ENCODE results near the gene CALML3.

CALML3 gene

GRCh38 chr10:5493691-5494090 is 31.1 kb upstream of the CALML3 start:
- H3K36me3 ChIP-seq (ENCODE audit: control insufficient read depth, low read depth, low read length), result no peaks in the 10 kb centered on the region
- no peak overlapping the region for H3K4me3 ChIP-seq (ENCODE audit: low read length)
- no peak overlapping the region for H3K9ac ChIP-seq (ENCODE audit: low read length)
- H3K4me1 ChIP-seq (ENCODE audit: control insufficient read depth, low read depth, low read length), result no peaks in the 10 kb centered on the region
- H3K9me3 ChIP-seq (ENCODE audit: control insufficient read depth, low read depth, low read length), result no peaks in the 10 kb centered on the region
- no peak overlapping the region for H3K27ac ChIP-seq (ENCODE audit: low read length)
- H3K27me3 ChIP-seq (ENCODE audit: control insufficient read depth, insufficient read depth, low read length), result no peaks in the 10 kb centered on the region

GRCh38 chr10:5494611-5495010 is 30.1 kb upstream of the CALML3 start:
- no peaks in the 10 kb centered on the region for H3K27me3 ChIP-seq (ENCODE audit: control insufficient read depth, insufficient read depth, low read length)
- no peaks in the 10 kb centered on the region for H3K4me1 ChIP-seq (ENCODE audit: control insufficient read depth, low read depth, low read length)
- no peaks in the 10 kb centered on the region for H3K9me3 ChIP-seq (ENCODE audit: control insufficient read depth, low read depth, low read length)
- no peak overlapping the region for H3K27ac ChIP-seq (ENCODE audit: low read length)
- H3K9ac ChIP-seq (ENCODE audit: low read length), result no peak overlapping the region
- no peak overlapping the region for H3K4me3 ChIP-seq (ENCODE audit: low read length)
- H3K36me3 ChIP-seq (ENCODE audit: control insufficient read depth, low read depth, low read length), result no peaks in the 10 kb centered on the region

GRCh38 chr10:5496261-5497250 is 28.2 kb upstream of the CALML3 start:
- no peaks in the 10 kb centered on the region for H3K9me3 ChIP-seq (ENCODE audit: control insufficient read depth, low read depth, low read length)
- no peaks in the 10 kb centered on the region for H3K27me3 ChIP-seq (ENCODE audit: control insufficient read depth, insufficient read depth, low read length)
- no peaks in the 10 kb centered on the region for H3K36me3 ChIP-seq (ENCODE audit: control insufficient read depth, low read depth, low read length)
- no peak overlapping the region for H3K4me3 ChIP-seq (ENCODE audit: low read length)
- no peak overlapping the region for H3K27ac ChIP-seq (ENCODE audit: low read length)
- H3K4me1 ChIP-seq (ENCODE audit: control insufficient read depth, low read depth, low read length), result no peaks in the 10 kb centered on the region
- no peak overlapping the region for H3K9ac ChIP-seq (ENCODE audit: low read length)

- Histone ChIP-seq H3K9me3 (ENCODE audit: control insufficient read depth, low read depth, low read length) (no peaks in the 10 kb centered on the region), H3K4me3 (ENCODE audit: low read length) (no peak overlapping the region), H3K27ac (ENCODE audit: low read length) (no peak overlapping the region), H3K9ac (ENCODE audit: low read length) (no peak overlapping the region), H3K36me3 (ENCODE audit: control insufficient read depth, low read depth, low read length) (no peaks in the 10 kb centered on the region), H3K4me1 (ENCODE audit: control insufficient read depth, low read depth, low read length) (no peaks in the 10 kb centered on the region), H3K27me3 (ENCODE audit: control insufficient read depth, insufficient read depth, low read length) (no peaks in the 10 kb centered on the region)
These were observed 27.5 kb upstream of the CALML3 start for GRCh38 chr10:5497289-5497688.

GRCh38 chr10:5497948-5498730 is 26.6 kb upstream of the CALML3 start:
- Histone ChIP-seq H3K9ac (ENCODE audit: low read length) (no peak overlapping the region), H3K4me3 (ENCODE audit: low read length) (no peak overlapping the region), H3K27me3 (ENCODE audit: control insufficient read depth, insufficient read depth, low read length) (no peaks in the 10 kb centered on the region), H3K36me3 (ENCODE audit: control insufficient read depth, low read depth, low read length) (no peaks in the 10 kb centered on the region), H3K27ac (ENCODE audit: low read length) (no peak overlapping the region), H3K9me3 (ENCODE audit: control insufficient read depth, low read depth, low read length) (no peaks in the 10 kb centered on the region), H3K4me1 (ENCODE audit: control insufficient read depth, low read depth, low read length) (no peaks in the 10 kb centered on the region)

GRCh38 chr10:5498791-5499492 is 25.8 kb upstream of the CALML3 start:
- Histone ChIP-seq H3K36me3 (ENCODE audit: control insufficient read depth, low read depth, low read length) (no peaks in the 10 kb centered on the region), H3K9ac (ENCODE audit: low read length) (no peak overlapping the region), H3K4me1 (ENCODE audit: control insufficient read depth, low read depth, low read length) (no peaks in the 10 kb centered on the region), H3K27ac (ENCODE audit: low read length) (no peak overlapping the region), H3K9me3 (ENCODE audit: control insufficient read depth, low read depth, low read length) (no peaks in the 10 kb centered on the region), H3K27me3 (ENCODE audit: control insufficient read depth, insufficient read depth, low read length) (no peaks in the 10 kb centered on the region), H3K4me3 (ENCODE audit: low read length) (no peak overlapping the region)

- Histone ChIP-seq H3K9ac (ENCODE audit: low read length) (no peak within 1 kb of the TSS), H3K27ac (ENCODE audit: low read length) (no peak within 1 kb of the TSS), H3K4me1 (ENCODE audit: control insufficient read depth, low read depth, low read length) (no peaks in the 10 kb centered on the region), H3K9me3 (ENCODE audit: control insufficient read depth, low read depth, low read length) (no peaks in the 10 kb centered on the region), H3K4me3 (ENCODE audit: low read length) (no peak within 1 kb of the TSS), H3K36me3 (ENCODE audit: control insufficient read depth, low read depth, low read length) (no peaks in the 10 kb centered on the region), H3K27me3 (ENCODE audit: control insufficient read depth, insufficient read depth, low read length) (no peaks in the 10 kb centered on the region)
These were observed 25.1 kb upstream of the CALML3 start, which contains the start of gene CALML5 for GRCh38 chr10:5499493-5500140. Gene CALML5 (minus strand): TSS chr10:5499570. CDS start chr10:5499438, 132 bp downstream.

GRCh38 chr10:5500162-5500670 is 24.5 kb upstream of the CALML3 start:
- no peaks in the 10 kb centered on the region for H3K9me3 ChIP-seq (ENCODE audit: control insufficient read depth, low read depth, low read length)
- no peak overlapping the region for H3K4me3 ChIP-seq (ENCODE audit: low read length)
- no peak overlapping the region for H3K27ac ChIP-seq (ENCODE audit: low read length)
- no peaks in the 10 kb centered on the region for H3K4me1 ChIP-seq (ENCODE audit: control insufficient read depth, low read depth, low read length)
- no peaks in the 10 kb centered on the region for H3K27me3 ChIP-seq (ENCODE audit: control insufficient read depth, insufficient read depth, low read length)
- H3K9ac ChIP-seq (ENCODE audit: low read length), result no peak overlapping the region
- H3K36me3 ChIP-seq (ENCODE audit: control insufficient read depth, low read depth, low read length), result no peaks in the 10 kb centered on the region

GRCh38 chr10:5500910-5501309 is 23.9 kb upstream of the CALML3 start:
- no peaks in the 10 kb centered on the region for H3K27me3 ChIP-seq (ENCODE audit: control insufficient read depth, insufficient read depth, low read length)
- no peak overlapping the region for H3K4me3 ChIP-seq (ENCODE audit: low read length)
- H3K36me3 ChIP-seq (ENCODE audit: control insufficient read depth, low read depth, low read length), result no peaks in the 10 kb centered on the region
- H3K9ac ChIP-seq (ENCODE audit: low read length), result no peak overlapping the region
- no peaks in the 10 kb centered on the region for H3K4me1 ChIP-seq (ENCODE audit: control insufficient read depth, low read depth, low read length)
- H3K9me3 ChIP-seq (ENCODE audit: control insufficient read depth, low read depth, low read length), result no peaks in the 10 kb centered on the region
- no peak overlapping the region for H3K27ac ChIP-seq (ENCODE audit: low read length)

GRCh38 chr10:5502061-5502521 is 22.7 kb upstream of the CALML3 start:
- no peak overlapping the region for H3K27ac ChIP-seq (ENCODE audit: low read length)
- no peaks in the 10 kb centered on the region for H3K27me3 ChIP-seq (ENCODE audit: control insufficient read depth, insufficient read depth, low read length)

More at GRCh38 chr10:5502061-5502521, 22.7 kb upstream of the CALML3 start:
- Histone ChIP-seq H3K36me3 (ENCODE audit: control insufficient read depth, low read depth, low read length) (no peaks in the 10 kb centered on the region), H3K9me3 (ENCODE audit: control insufficient read depth, low read depth, low read length) (no peaks in the 10 kb centered on the region), H3K9ac (ENCODE audit: low read length) (no peak overlapping the region), H3K4me3 (ENCODE audit: low read length) (no peak overlapping the region), H3K4me1 (ENCODE audit: control insufficient read depth, low read depth, low read length) (no peaks in the 10 kb centered on the region)

Data from iPS-18a (cell line).